ENCODE results near the gene EPHB1. TPM values are rescaled to one million over a fixed set of nuclear protein-coding genes. Genes with fewer than 3 reads are reported as not detected.

The EPHB1 gene
- polyA plus RNA-seq, 1 of the 3 experiments (the other 2 are of a cell fraction) = 1.2 TPM

DNA sequence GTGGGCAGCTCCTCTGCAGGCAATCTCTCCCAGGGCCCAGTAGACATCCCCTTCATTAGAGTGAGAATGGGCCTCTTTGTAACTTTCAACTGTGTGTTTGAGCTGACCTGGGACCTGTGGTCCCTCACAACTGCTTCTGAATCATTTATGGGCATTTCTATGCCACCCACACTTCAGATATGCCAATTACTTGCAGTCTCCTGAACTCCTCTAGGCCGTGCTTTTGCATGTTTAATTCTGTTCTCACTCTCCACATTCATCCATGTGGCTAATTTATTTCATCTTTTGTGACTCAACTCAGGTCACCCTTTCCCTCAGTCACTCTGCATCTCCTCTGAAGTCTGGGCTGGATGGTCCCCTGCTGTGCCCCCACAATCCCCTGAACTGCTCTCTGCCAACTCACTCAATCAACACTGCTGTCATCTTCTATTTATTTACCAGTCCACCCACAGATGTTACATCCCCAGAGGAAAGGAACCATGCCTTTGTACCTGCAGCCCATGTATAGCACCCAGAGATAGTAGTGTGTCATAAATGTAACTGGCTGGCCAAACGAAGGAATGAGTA is 364.7 kb downstream of the EPHB1 start:
- Histone ChIP-seq H3K9me3 (no peaks in the 10 kb centered on the region), H3K4me1 (ENCODE audit: control insufficient read depth in 1 of 2, insufficient read depth in 2 of 2, low read depth in 1 of 2, low read length in 1 of 2) (no peaks in the 10 kb centered on the region; a peak in 1 of 4 replicates), H2AFZ (ENCODE audit: low read depth) (no peak overlapping the region), H3K9ac (no peak overlapping the region), H3K4me3 (ENCODE audit: low read depth in 2 of 2, low read length in 1 of 2) (no peak overlapping the region), H3K79me2 (ENCODE audit: insufficient read depth) (no peaks in the 10 kb centered on the region), H3K36me3 (replicated peaks in 1 of 2; ENCODE audit: control insufficient read depth in 1 of 2, insufficient read depth in 2 of 2, low read length in 1 of 2) (no peaks in the 10 kb centered on the region), H3K9me2 (no peaks in the 10 kb centered on the region), H3F3A (replicated peaks; ENCODE audit: insufficient read depth) (no peaks in the 10 kb centered on the region), H3K27me3 (ENCODE audit: insufficient read depth) (no peaks in the 10 kb centered on the region), H3K4me2 (no peak overlapping the region), H3K27ac (ENCODE audit: low read depth in 2 of 2, low read length in 1 of 2) (no peak overlapping the region), H4K20me1 (ENCODE audit: insufficient read depth) (no peaks in the 10 kb centered on the region)
- 13% methylated on average over 2 of the region's 2 CpGs for WGBS (ENCODE audit: low lambda C conversion rate)
- TF ChIP-seq NFIC (IDR thresholded peaks at IDR 0.05; ENCODE audit: borderline replicate concordance) (no peak), POLR2AphosphoS5 (IDR thresholded peaks at IDR 0.05; ENCODE audit: low read depth, low read length) (no peak), PBX3 (IDR thresholded peaks at IDR 0.05) (no peak), GABPA (IDR thresholded peaks at IDR 0.05; ENCODE audit: low read depth) (no peak), RXRA (IDR thresholded peaks at IDR 0.05; ENCODE audit: borderline replicate concordance, low read depth) (no peak)
- POLR2A ChIA-PET = no interaction called here
- CTCF ChIA-PET = interaction anchor here (0.9 kb wide), 1 partner anchor 12 kb away, joined by 3 read pairs; no protein-coding TSS in a partner anchor
- no peak for DNase-seq

GRCh38 chr3:135161425-135161824 is 366.4 kb downstream of the EPHB1 start:
- ChIA-PET POLR2A (no interaction called here), CTCF (no interaction called here)
- Histone ChIP-seq H3K9me2 (no peaks in the 10 kb centered on the region), H2AFZ (ENCODE audit: low read depth) (no peak overlapping the region), H3K36me3 (replicated peaks in 1 of 2; ENCODE audit: control insufficient read depth in 1 of 2, insufficient read depth in 2 of 2, low read length in 1 of 2) (no peaks in the 10 kb centered on the region), H3K27ac (ENCODE audit: low read depth in 2 of 2, low read length in 1 of 2) (no peak overlapping the region), H3K9me3 (no peaks in the 10 kb centered on the region), H3K9ac (no peak overlapping the region), H3K4me2 (no peak overlapping the region), H3K4me1 (ENCODE audit: control insufficient read depth in 1 of 2, insufficient read depth in 2 of 2, low read depth in 1 of 2, low read length in 1 of 2) (no peaks in the 10 kb centered on the region; a peak in 1 of 4 replicates), H3K79me2 (ENCODE audit: insufficient read depth) (no peaks in the 10 kb centered on the region), H3K27me3 (ENCODE audit: insufficient read depth) (no peaks in the 10 kb centered on the region), H3K4me3 (ENCODE audit: low read depth in 2 of 2, low read length in 1 of 2) (no peak overlapping the region), H4K20me1 (ENCODE audit: insufficient read depth) (no peaks in the 10 kb centered on the region), H3F3A (replicated peaks; ENCODE audit: insufficient read depth) (no peaks in the 10 kb centered on the region)
- TF ChIP-seq TAF1 (IDR thresholded peaks at IDR 0.05; ENCODE audit: borderline replicate concordance, low read depth, low read length) (no peak), RXRA (IDR thresholded peaks at IDR 0.05; ENCODE audit: borderline replicate concordance, low read depth) (no peak), ELF1 (IDR thresholded peaks at IDR 0.05) (no peak), RAD21 (IDR thresholded peaks at IDR 0.05; ENCODE audit: low read length) (no peak), TEAD4 (IDR thresholded peaks at IDR 0.05; ENCODE audit: borderline replicate concordance, insufficient read depth) (no peak), CHD2 (IDR thresholded peaks at IDR 0.05; ENCODE audit: low read length, partially characterized antibody) (no peak), PBX3 (IDR thresholded peaks at IDR 0.05) (no peak), USF2 (IDR thresholded peaks at IDR 0.05; ENCODE audit: borderline replicate concordance, low read depth, low read length) (no peak), SMC3 (IDR thresholded peaks at IDR 0.05; ENCODE audit: low read depth, low read length) (no peak), FOXJ3 (CRISPR knock-in tag; IDR thresholded peaks at IDR 0.05) (no peak), EP300 (IDR thresholded peaks at IDR 0.05; ENCODE audit: borderline replicate concordance in 1 of 2, low read depth in 1 of 2, low read length in 1 of 2) (no peak), ZBTB33 (IDR thresholded peaks at IDR 0.05; ENCODE audit: borderline replicate concordance, low read depth) (no peak), MXI1 (IDR thresholded peaks at IDR 0.05; ENCODE audit: low read depth, low read length) (no peak), GABPA (IDR thresholded peaks at IDR 0.05; ENCODE audit: low read depth) (no peak)
- TF ChIP-seq, protein P1, sequence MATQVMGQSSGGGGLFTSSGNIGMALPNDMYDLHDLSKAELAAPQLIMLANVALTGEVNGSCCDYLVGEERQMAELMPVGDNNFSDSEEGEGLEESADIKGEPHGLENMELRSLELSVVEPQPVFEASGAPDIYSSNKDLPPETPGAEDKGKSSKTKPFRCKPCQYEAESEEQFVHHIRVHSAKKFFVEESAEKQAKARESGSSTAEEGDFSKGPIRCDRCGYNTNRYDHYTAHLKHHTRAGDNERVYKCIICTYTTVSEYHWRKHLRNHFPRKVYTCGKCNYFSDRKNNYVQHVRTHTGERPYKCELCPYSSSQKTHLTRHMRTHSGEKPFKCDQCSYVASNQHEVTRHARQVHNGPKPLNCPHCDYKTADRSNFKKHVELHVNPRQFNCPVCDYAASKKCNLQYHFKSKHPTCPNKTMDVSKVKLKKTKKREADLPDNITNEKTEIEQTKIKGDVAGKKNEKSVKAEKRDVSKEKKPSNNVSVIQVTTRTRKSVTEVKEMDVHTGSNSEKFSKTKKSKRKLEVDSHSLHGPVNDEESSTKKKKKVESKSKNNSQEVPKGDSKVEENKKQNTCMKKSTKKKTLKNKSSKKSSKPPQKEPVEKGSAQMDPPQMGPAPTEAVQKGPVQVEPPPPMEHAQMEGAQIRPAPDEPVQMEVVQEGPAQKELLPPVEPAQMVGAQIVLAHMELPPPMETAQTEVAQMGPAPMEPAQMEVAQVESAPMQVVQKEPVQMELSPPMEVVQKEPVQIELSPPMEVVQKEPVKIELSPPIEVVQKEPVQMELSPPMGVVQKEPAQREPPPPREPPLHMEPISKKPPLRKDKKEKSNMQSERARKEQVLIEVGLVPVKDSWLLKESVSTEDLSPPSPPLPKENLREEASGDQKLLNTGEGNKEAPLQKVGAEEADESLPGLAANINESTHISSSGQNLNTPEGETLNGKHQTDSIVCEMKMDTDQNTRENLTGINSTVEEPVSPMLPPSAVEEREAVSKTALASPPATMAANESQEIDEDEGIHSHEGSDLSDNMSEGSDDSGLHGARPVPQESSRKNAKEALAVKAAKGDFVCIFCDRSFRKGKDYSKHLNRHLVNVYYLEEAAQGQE (IDR thresholded peaks at IDR 0.05; ENCODE audit: low read depth, low read length) = no peak
- WGBS (ENCODE audit: low lambda C conversion rate) = 64% methylated on average over 1 of the region's 1 CpG
- DNase-seq = no peak
